HEK293 (cell line): ENCODE measurements around the gene NHP2.

ENCODE experiments used
- CTCF ChIA-PET: fragments of 350-600 bp; formaldehyde crosslinking; extraction: SDS; loops from one replicate; lab custom pipeline; 2021; ENCODE audit warnings: antibody characterized with exemption; lab: Yijun Ruan, JAX
- POLR2A ChIA-PET: fragments of 300-600 bp; formaldehyde crosslinking; extraction: SDS; loops from one replicate; lab custom pipeline; 2020; ENCODE audit warnings: antibody characterized with exemption, inconsistent platforms; lab: Yijun Ruan, JAX
- H3K27ac ChIP-seq: fragments of 200-500 bp; sonication (Bioruptor generic); 2 replicates; pipeline ENCODE4 v1.5.1; 2014; ENCODE audit warnings: low read depth, low read length, control low read depth, inconsistent platforms; ENCODE audit errors: extremely low read depth
- H3K36me3 ChIP-seq, 2 experiments: fragments of 200-500 bp in 1 of 2; sonication (Bioruptor generic) in 1 of 2; 1 replicate in 1 of 2; 2 replicates in 1 of 2; pipeline ENCODE4 v1.5.1; 2014 to 2017; ENCODE audit warnings: inconsistent platforms in 2 of 2, low read length in 2 of 2; ENCODE audit not compliant: control insufficient read depth in 2 of 2, insufficient read depth in 1 of 2
- H3K4me1 ChIP-seq: fragments of 200-500 bp; sonication (Bioruptor generic); 2 replicates; pipeline ENCODE4 v1.5.1; 2014; ENCODE audit warnings: mild to moderate bottlenecking, low read length, inconsistent platforms; ENCODE audit not compliant: control insufficient read depth, insufficient read depth
- H3K4me3 ChIP-seq: 2 replicates; pipeline ENCODE4 v1.5.1; 2011; ENCODE audit warnings: low read depth, mild to moderate bottlenecking, control low read depth, low read length, moderate library complexity
- H3K9me3 ChIP-seq: fragments of 200-500 bp; sonication (Bioruptor generic); 2 replicates; pipeline ENCODE4 v1.5.1; 2014; ENCODE audit warnings: low read depth, low read length, inconsistent platforms; ENCODE audit not compliant: control insufficient read depth, insufficient read depth
- KLF9 ChIP-seq: fragments of 450-650 bp; formaldehyde crosslinking; IDR thresholded peaks from 2 replicates; pipeline ENCODE4 v1.5.1; 2016; ENCODE audit warnings: missing biosample characterization, missing genetic modification characterization, low read depth
- OVOL3 ChIP-seq: fragments of 450-650 bp; formaldehyde crosslinking; IDR thresholded peaks from 2 replicates; pipeline ENCODE4 v1.5.1; 2016; ENCODE audit warnings: missing biosample characterization, missing genetic modification characterization
- PATZ1 ChIP-seq: fragments of 450-650 bp; formaldehyde crosslinking; IDR thresholded peaks from 2 replicates; pipeline ENCODE4 v1.5.1; 2016; ENCODE audit warnings: missing biosample characterization, missing genetic modification characterization
- PRDM10 ChIP-seq: fragments of 450-650 bp; formaldehyde crosslinking; IDR thresholded peaks from 2 replicates; pipeline ENCODE4 v1.5.1; 2016; ENCODE audit warnings: missing biosample characterization, missing genetic modification characterization
- SETDB1 ChIP-seq: IDR thresholded peaks from one replicate; pipeline ENCODE4 v1.6.1; 2017; ENCODE audit warnings: mild to moderate bottlenecking, low read length, moderate library complexity, mixed read lengths; ENCODE audit not compliant: insufficient read length
- SP2 ChIP-seq: fragments of 450-650 bp; formaldehyde crosslinking; IDR thresholded peaks from 2 replicates; pipeline ENCODE4 v1.5.1; 2016; ENCODE audit warnings: missing biosample characterization, missing genetic modification characterization
- SP7 ChIP-seq: fragments of 450-650 bp; formaldehyde crosslinking; IDR thresholded peaks from 2 replicates; pipeline ENCODE4 v1.5.1; 2016; ENCODE audit warnings: missing biosample characterization, missing genetic modification characterization
- YY2 ChIP-seq: fragments of 450-650 bp; formaldehyde crosslinking; IDR thresholded peaks from 2 replicates; pipeline ENCODE4 v1.5.1; 2016; ENCODE audit warnings: missing biosample characterization, missing genetic modification characterization
- ZBTB26 ChIP-seq: fragments of 450-650 bp; formaldehyde crosslinking; optimal IDR thresholded peaks from 2 replicates; pipeline ENCODE3; 2016; ENCODE audit warnings: missing biosample characterization, mild to moderate bottlenecking, missing genetic modification characterization
- ZBTB6 ChIP-seq: fragments of 450-650 bp; formaldehyde crosslinking; IDR thresholded peaks from 2 replicates; pipeline ENCODE4 v1.5.1; 2017; ENCODE audit warnings: missing biosample characterization, missing genetic modification characterization
- ZBTB8A ChIP-seq: fragments of 450-650 bp; formaldehyde crosslinking; IDR thresholded peaks from 2 replicates; pipeline ENCODE4 v1.5.1; 2016; ENCODE audit warnings: missing biosample characterization, missing genetic modification characterization
- ZFP37 ChIP-seq: fragments of 450-650 bp; formaldehyde crosslinking; IDR thresholded peaks from 2 replicates; pipeline ENCODE4 v1.5.1; 2016; ENCODE audit warnings: missing biosample characterization, missing genetic modification characterization
- ZNF138 ChIP-seq: fragments of 450-650 bp; formaldehyde crosslinking; IDR thresholded peaks from 2 replicates; pipeline ENCODE4 v1.5.1; 2016; ENCODE audit warnings: missing biosample characterization, missing genetic modification characterization, borderline replicate concordance
- ZNF140 ChIP-seq: fragments of 450-650 bp; formaldehyde crosslinking; IDR thresholded peaks from 2 replicates; pipeline ENCODE4 v1.5.1; 2016; ENCODE audit warnings: missing biosample characterization, missing genetic modification characterization
- ZNF157 ChIP-seq: fragments of 450-650 bp; formaldehyde crosslinking; IDR thresholded peaks from 2 replicates; pipeline ENCODE4 v1.5.1; 2016; ENCODE audit warnings: missing biosample characterization, missing genetic modification characterization
- ZNF184 ChIP-seq: fragments of 450-650 bp; IDR thresholded peaks from 2 replicates; pipeline ENCODE4 v1.5.1; 2018; ENCODE audit warnings: missing biosample characterization, mild to moderate bottlenecking, missing genetic modification characterization
- ZNF223 ChIP-seq: fragments of 450-650 bp; formaldehyde crosslinking; IDR thresholded peaks from 2 replicates; pipeline ENCODE4 v1.5.1; 2016; ENCODE audit warnings: missing biosample characterization, missing genetic modification characterization
- ZNF302 ChIP-seq: fragments of 450-650 bp; formaldehyde crosslinking; IDR thresholded peaks from 2 replicates; pipeline ENCODE4 v1.5.1; 2016; ENCODE audit warnings: missing biosample characterization, missing genetic modification characterization, low read depth
- ZNF341 ChIP-seq: fragments of 450-650 bp; formaldehyde crosslinking; IDR thresholded peaks from 2 replicates; pipeline ENCODE4; 2016; ENCODE audit warnings: low read depth, missing biosample characterization, missing genetic modification characterization
- ZNF423 ChIP-seq: fragments of 450-650 bp; formaldehyde crosslinking; IDR thresholded peaks from 2 replicates; pipeline ENCODE4 v1.5.1; 2016; ENCODE audit warnings: missing biosample characterization, missing genetic modification characterization
- ZNF510 ChIP-seq: fragments of 450-650 bp; formaldehyde crosslinking; IDR thresholded peaks from 2 replicates; pipeline ENCODE4 v1.5.1; 2018; ENCODE audit warnings: mild to moderate bottlenecking, missing genetic modification characterization, missing biosample characterization; ENCODE audit not compliant: insufficient replicate concordance
- ZNF555 ChIP-seq: fragments of 450-650 bp; formaldehyde crosslinking; conservative IDR thresholded peaks from 2 replicates; pipeline ENCODE4 v1.5.1; 2017; ENCODE audit warnings: missing biosample characterization, mild to moderate bottlenecking, missing genetic modification characterization, inconsistent platforms
- ZNF580 ChIP-seq: fragments of 450-650 bp; formaldehyde crosslinking; IDR thresholded peaks from 2 replicates; pipeline ENCODE4 v1.5.1; 2016; ENCODE audit warnings: missing biosample characterization, missing genetic modification characterization
- ZNF596 ChIP-seq: fragments of 450-650 bp; IDR thresholded peaks from 2 replicates; pipeline ENCODE4 v1.5.0; 2018; ENCODE audit warnings: missing biosample characterization, mild to moderate bottlenecking, missing genetic modification characterization, moderate library complexity
- ZNF629 ChIP-seq: fragments of 450-650 bp; formaldehyde crosslinking; IDR thresholded peaks from 2 replicates; pipeline ENCODE4 v1.5.1; 2017; ENCODE audit warnings: missing biosample characterization, missing genetic modification characterization
- ZNF660 ChIP-seq: fragments of 450-650 bp; IDR thresholded peaks from 2 replicates; pipeline ENCODE4 v1.5.1; 2018; ENCODE audit warnings: missing biosample characterization, mild to moderate bottlenecking, missing genetic modification characterization
- ZNF791 ChIP-seq: fragments of 450-650 bp; formaldehyde crosslinking; IDR thresholded peaks from 2 replicates; pipeline ENCODE4 v1.5.1; 2016; ENCODE audit warnings: missing biosample characterization, missing genetic modification characterization
- ZNF792 ChIP-seq: fragments of 450-650 bp; formaldehyde crosslinking; IDR thresholded peaks from 2 replicates; pipeline ENCODE4 v1.5.1; 2016; ENCODE audit warnings: missing biosample characterization, missing genetic modification characterization
- ZNF843 ChIP-seq: fragments of 450-650 bp; formaldehyde crosslinking; IDR thresholded peaks from 2 replicates; pipeline ENCODE4 v1.5.1; 2016; ENCODE audit warnings: missing biosample characterization, missing genetic modification characterization

The NHP2 gene

GRCh38 chr5:178113841-178114324 is 39.8 kb downstream of the NHP2 start (continued):
- TF ChIP-seq ZNF580 (tag by site-specific recombination) (no peak), ZNF157 (tag by site-specific recombination) (no peak), OVOL3 (tag by site-specific recombination) (no peak), ZNF843 (no peak), ZNF596 (tag by site-specific recombination) (no peak), ZNF223 (tag by site-specific recombination) (no peak), KLF9 (tag by site-specific recombination) (peak; percentile 36; the same call in 1 of the 2 replicates), ZNF791 (tag by site-specific recombination) (no peak), ZNF140 (tag by site-specific recombination) (no peak), SETDB1 (no peak), ZBTB8A (no peak), ZNF302 (tag by site-specific recombination) (no peak), ZNF660 (tag by site-specific recombination) (no peak), ZNF555 (tag by site-specific recombination) (no peak), ZNF510 (tag by site-specific recombination) (no peak), SP7 (tag by site-specific recombination) (no peak), SP2 (peak; percentile 47), ZNF423 (tag by site-specific recombination) (no peak), ZFP37 (tag by site-specific recombination) (no peak), YY2 (tag by site-specific recombination) (no peak), ZNF138 (tag by site-specific recombination) (no peak), ZNF792 (no peak), PATZ1 (tag by site-specific recombination) (peak; percentile 48; the same call in 1 of the 2 replicates), ZNF629 (no peak)

GRCh38 chr5:178113141-178113787 is 40.4 kb downstream of the NHP2 start, which contains the start of gene N4BP3:
Gene N4BP3 (plus strand): TSS chr5:178113532. CDS start chr5:178119584, 6,052 bp downstream.
- no peaks in the 10 kb centered on the region for H3K36me3 ChIP-seq
- POLR2A ChIA-PET = interaction anchor here (1.3 kb wide), 1 partner anchor 25 kb away, joined by 3 read pairs; no protein-coding TSS in a partner anchor
- no peak within 1 kb of the TSS for H3K27ac ChIP-seq
- H3K4me1 ChIP-seq = no peaks in the 10 kb centered on the region
- CTCF ChIA-PET = interaction anchor here (1.0 kb wide), 1 partner anchor 36 kb away, joined by 3 read pairs; no protein-coding TSS in a partner anchor
- peak within 1 kb of the TSS; percentile 49 for H3K4me3 ChIP-seq
- no peaks in the 10 kb centered on the region for H3K9me3 ChIP-seq
- TF ChIP-seq ZBTB26 (tag by site-specific recombination) (peak; percentile 74), ZBTB6 (peak; percentile 99), SP2 (peak; percentile 55), ZNF660 (tag by site-specific recombination) (peak; percentile 91), ZNF843 (no peak), ZNF184 (tag by site-specific recombination) (0 out of 2 replicates have a peak, but pooled peaks have one; percentile 50), ZNF596 (tag by site-specific recombination) (peak; percentile 16; the same call in 1 of the 2 replicates), PRDM10 (peak; percentile 68), ZNF341 (tag by site-specific recombination) (no peak), SP7 (tag by site-specific recombination) (peak; percentile 19; the same call in 1 of the 2 replicates)
